ENCODE results near the gene FYN.

The FYN gene

DNA sequence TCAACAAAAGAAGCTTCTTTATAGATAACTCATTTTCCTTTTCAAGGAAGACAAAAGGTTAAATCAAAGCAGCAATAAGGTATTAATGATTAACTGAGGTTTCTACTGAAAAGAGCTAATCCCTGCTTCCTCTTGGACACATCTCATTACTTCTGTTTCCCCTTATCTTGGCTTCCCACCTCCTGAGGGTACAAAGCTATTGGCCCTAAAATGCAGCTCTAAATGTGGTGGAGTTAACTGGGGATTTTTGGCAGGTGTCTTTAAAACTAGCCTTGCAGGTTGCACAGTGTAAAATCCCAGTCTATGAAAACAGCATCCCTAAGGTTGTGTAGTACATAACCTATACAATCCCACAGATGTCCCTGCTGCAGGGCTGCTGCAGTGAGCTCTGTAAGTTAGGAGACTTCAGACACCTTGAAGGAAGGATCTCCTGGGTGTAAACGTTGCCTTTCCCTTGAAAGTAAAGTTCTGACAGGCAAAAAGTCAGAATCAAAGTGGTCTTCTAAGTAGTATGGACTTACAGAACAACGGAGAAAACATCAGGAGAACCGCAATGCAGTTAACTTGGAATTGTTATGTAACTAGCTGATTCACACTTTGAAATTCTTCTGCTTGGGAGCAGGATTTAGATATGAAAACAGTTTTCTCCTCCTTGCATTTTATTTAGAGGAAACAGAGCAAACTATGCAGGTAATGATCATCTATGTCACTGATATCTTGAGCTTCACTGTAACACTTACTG, 195.8 kb downstream of the FYN start:
- no peak overlapping the region for H3K27ac ChIP-seq
- TF ChIP-seq, protein P1, sequence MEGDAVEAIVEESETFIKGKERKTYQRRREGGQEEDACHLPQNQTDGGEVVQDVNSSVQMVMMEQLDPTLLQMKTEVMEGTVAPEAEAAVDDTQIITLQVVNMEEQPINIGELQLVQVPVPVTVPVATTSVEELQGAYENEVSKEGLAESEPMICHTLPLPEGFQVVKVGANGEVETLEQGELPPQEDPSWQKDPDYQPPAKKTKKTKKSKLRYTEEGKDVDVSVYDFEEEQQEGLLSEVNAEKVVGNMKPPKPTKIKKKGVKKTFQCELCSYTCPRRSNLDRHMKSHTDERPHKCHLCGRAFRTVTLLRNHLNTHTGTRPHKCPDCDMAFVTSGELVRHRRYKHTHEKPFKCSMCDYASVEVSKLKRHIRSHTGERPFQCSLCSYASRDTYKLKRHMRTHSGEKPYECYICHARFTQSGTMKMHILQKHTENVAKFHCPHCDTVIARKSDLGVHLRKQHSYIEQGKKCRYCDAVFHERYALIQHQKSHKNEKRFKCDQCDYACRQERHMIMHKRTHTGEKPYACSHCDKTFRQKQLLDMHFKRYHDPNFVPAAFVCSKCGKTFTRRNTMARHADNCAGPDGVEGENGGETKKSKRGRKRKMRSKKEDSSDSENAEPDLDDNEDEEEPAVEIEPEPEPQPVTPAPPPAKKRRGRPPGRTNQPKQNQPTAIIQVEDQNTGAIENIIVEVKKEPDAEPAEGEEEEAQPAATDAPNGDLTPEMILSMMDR (conservative IDR thresholded peaks at IDR 0.05), result no peak
- no peak for TF ChIP-seq ZFX (IDR thresholded peaks at IDR 0.05)

- no peak overlapping the region for H3K27ac ChIP-seq
- TF ChIP-seq, protein P1 (conservative IDR thresholded peaks at IDR 0.05), result no peak
- TF ChIP-seq ZFX (IDR thresholded peaks at IDR 0.05), result no peak
Observed at GRCh38 chr6:111676383-111676782, 196.9 kb downstream of the FYN start.

DNA sequence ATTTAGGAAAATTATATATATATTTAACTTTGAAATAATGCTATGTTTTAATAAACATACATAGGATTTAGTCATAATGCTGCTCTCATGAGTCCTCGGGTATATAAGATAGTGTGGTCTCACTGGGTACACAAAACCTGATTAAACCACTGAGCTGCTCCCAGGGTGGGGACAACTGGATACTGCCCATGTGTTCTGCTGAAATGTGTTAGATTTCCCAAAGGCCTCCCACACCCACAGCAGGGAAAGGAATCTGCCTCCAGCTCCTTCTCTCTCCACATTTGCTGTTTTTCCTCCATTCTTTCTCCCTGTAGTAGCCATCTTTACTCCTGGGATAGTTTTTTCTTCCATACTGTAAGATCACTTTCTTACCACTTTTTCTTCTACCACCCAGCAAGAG, 198.4 kb downstream of the FYN start:
- TF ChIP-seq, protein P1 (conservative IDR thresholded peaks at IDR 0.05), result no peak
- TF ChIP-seq ZFX (IDR thresholded peaks at IDR 0.05), result no peak
- H3K27ac ChIP-seq, result no peak overlapping the region

GRCh38 chr6:111674413-111674812, 198.8 kb downstream of the FYN start:
- H3K27ac ChIP-seq, result no peak overlapping the region

DNA sequence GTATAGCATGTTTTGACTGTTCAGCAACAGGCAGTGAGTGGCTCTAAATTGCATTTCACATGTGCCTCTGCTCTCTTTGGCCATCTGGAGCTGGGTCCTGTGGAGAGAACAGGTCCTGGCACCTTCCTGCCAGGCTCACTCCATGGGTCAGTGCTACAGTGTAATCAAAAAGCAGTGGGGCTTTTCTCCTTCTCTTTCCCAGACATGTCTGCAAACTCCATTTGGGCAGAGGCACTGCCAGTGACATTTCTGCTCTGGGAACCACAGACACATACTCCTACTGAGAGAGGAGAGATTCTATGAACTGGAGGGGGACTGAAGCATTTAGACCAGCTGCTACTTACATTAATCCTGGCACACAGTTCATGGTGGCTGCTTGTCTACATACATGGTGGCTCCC, 199.3 kb downstream of the FYN start:
- TF ChIP-seq ZFX (IDR thresholded peaks at IDR 0.05), result no peak
- TF ChIP-seq, protein P1 (conservative IDR thresholded peaks at IDR 0.05), result no peak
- no peak overlapping the region for H3K27ac ChIP-seq

More at GRCh38 chr6:111674413-111674812, 198.8 kb downstream of the FYN start:
- TF ChIP-seq ZFX (IDR thresholded peaks at IDR 0.05), result no peak
- TF ChIP-seq, protein P1 (conservative IDR thresholded peaks at IDR 0.05), result no peak

- TF ChIP-seq, protein P1 (conservative IDR thresholded peaks at IDR 0.05), result no peak
- TF ChIP-seq ZFX (IDR thresholded peaks at IDR 0.05), result no peak
- no peak overlapping the region for H3K27ac ChIP-seq
Observed at GRCh38 chr6:111673532-111673931, 199.7 kb downstream of the FYN start.

GRCh38 chr6:111672761-111673450, 200.3 kb downstream of the FYN start:
- TF ChIP-seq, protein P1 (conservative IDR thresholded peaks at IDR 0.05), result no peak
- no peak for TF ChIP-seq ZFX (IDR thresholded peaks at IDR 0.05)
- H3K27ac ChIP-seq, result no peak overlapping the region

Measured in C4-2B (cell line).